A673 (cell line): ENCODE data around the gene B3GNT2.

Experiments used
- CTCF ChIP-seq: fragments of 300-800, 200-600 bp; sonication (generic); conservative IDR thresholded peaks from 2 replicates; pipeline ENCODE4 v1.5.1; 2017; ENCODE audit warnings: low read depth, mild to moderate bottlenecking, antibody characterized with exemption, low read length, moderate library complexity, mixed read lengths
- EZH2 ChIP-seq: fragments of 200-600 bp; sonication (generic); IDR thresholded peaks from 2 replicates; pipeline ENCODE4 v1.6.1; 2017; ENCODE audit warnings: borderline replicate concordance, low read depth, mild to moderate bottlenecking, mixed read lengths, antibody characterized with exemption, low read length; ENCODE audit not compliant: poor library complexity, severe bottlenecking

DNA sequence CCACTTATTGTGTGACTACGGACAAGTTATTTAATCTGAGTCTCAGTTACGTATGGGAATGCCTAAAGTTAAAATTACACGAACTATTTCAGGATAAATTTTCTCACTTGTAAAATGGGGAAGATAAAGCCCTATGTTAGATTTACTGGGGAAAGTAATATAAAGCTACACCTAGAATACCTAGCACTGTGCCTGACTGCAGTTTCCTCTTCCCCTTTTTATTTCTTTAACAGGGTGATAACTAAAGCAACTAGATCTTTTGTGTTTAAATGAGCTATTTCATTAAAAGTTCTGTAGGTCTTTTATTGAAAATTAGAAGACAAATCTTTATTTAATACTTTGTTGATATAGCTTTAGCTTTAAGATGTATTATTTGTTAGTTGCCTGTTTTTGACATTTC lies 5.0 kb downstream of the B3GNT2 start:
- TF ChIP-seq CTCF: no peak
- TF ChIP-seq EZH2: no peak
